Ovary (tissue), 3 donors: ENCODE results near the gene ALX4.

ENCODE experiments used
- CTCF ChIP-seq, 3 donors: fragments of 450-650 bp in 2 of 3; fragments of 200-600 bp in 1 of 3; IDR thresholded peaks; one replicate each; pipeline versions ENCODE4 v1.5.1 to v1.8.0; 2016 to 2022; ENCODE audit warnings: antibody characterized with exemption in 3 of 3, mild to moderate bottlenecking in 1 of 3
- EP300 ChIP-seq: sonication (generic); formaldehyde crosslinking; IDR thresholded peaks from one replicate; pipeline ENCODE4 v1.6.1; 2017; ENCODE audit warnings: antibody characterized with exemption
- POLR2A ChIP-seq: fragments of 450-650 bp; IDR thresholded peaks from one replicate; pipeline ENCODE4 v1.6.1; 2017; ENCODE audit warnings: antibody characterized with exemption, mild to moderate bottlenecking, moderate library complexity
- donor health status: DM: no; HTN: no; CAD: no.

- TF ChIP-seq POLR2A (no peak), CTCF (IDR thresholded peaks at IDR 0.05) (no peak), EP300 (no peak)
Measured at GRCh38 chr11:44338026-44338425, 28.1 kb upstream of the ALX4 start.
